Adipocyte (in vitro differentiated cells): ENCODE results near the gene SHC3.

Source experiments
- DNase-seq: peaks from one replicate; pipeline ENCODE4 v3.0.0-alpha.2; 2015; ENCODE audit warnings: low read depth
- H3K27me3 ChIP-seq: replicated peaks from 2 replicates; pipeline ENCODE4 v1.7.0; 2013; ENCODE audit warnings: mild to moderate bottlenecking, low read length, moderate library complexity; ENCODE audit not compliant: control insufficient read depth, insufficient read depth
- H3K36me3 ChIP-seq: 2 replicates; pipeline ENCODE4 v1.7.0; 2013; ENCODE audit warnings: low read length, mild to moderate bottlenecking, moderate library complexity; ENCODE audit not compliant: control insufficient read depth, insufficient read depth, severe bottlenecking
- H3K4me1 ChIP-seq: 2 replicates; pipeline ENCODE4 v1.7.0; 2013; ENCODE audit warnings: mild to moderate bottlenecking, low read length, moderate library complexity; ENCODE audit not compliant: control insufficient read depth, insufficient read depth
- H3K4me3 ChIP-seq: 2 replicates; pipeline ENCODE4 v1.7.0; 2013; ENCODE audit warnings: mild to moderate bottlenecking, low read length, moderate library complexity
- H3K9ac ChIP-seq: 2 replicates; pipeline ENCODE4 v1.7.0; 2013; ENCODE audit warnings: mild to moderate bottlenecking, low read length, moderate library complexity
- H3K9me3 ChIP-seq: 2 replicates; pipeline ENCODE4 v1.7.0; 2013; ENCODE audit warnings: mild to moderate bottlenecking, low read length, moderate library complexity; ENCODE audit not compliant: control insufficient read depth

Gene SHC3

GRCh38 chr9:89051421-89052025 is 127.1 kb downstream of the SHC3 start:
- H3K4me1 ChIP-seq, result peaks cover 8% of the 10 kb centered on the region
- H3K36me3 ChIP-seq, result no peaks in the 10 kb centered on the region
- no peak for DNase-seq
- no peak overlapping the region for H3K4me3 ChIP-seq
- no peaks in the 10 kb centered on the region for H3K9me3 ChIP-seq
- no peak overlapping the region for H3K9ac ChIP-seq
- no peaks in the 10 kb centered on the region for H3K27me3 ChIP-seq

DNA sequence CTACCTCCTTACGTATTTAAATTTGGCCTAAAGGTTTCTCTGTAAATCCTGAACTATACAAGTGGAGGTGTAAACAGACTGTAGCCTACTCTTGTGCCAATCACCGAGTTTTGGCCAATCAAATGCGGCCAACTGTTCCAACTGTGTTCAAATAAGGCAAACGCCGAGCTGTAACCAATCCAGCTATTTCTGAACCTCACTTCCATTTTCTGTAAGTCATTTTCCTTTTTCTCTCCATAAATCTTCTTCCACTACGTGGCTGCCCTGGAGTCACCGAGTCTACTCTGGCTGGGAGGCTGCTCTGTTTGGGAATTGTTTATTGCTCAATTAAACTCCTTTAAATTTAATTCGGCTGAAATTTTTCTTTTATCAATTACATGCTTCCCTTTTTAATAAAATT is 129.0 kb downstream of the SHC3 start:
- H3K9ac ChIP-seq, result no peak overlapping the region
- no peaks in the 10 kb centered on the region for H3K36me3 ChIP-seq
- no peak overlapping the region for H3K4me3 ChIP-seq
- no peaks in the 10 kb centered on the region for H3K9me3 ChIP-seq
- no peaks in the 10 kb centered on the region for H3K27me3 ChIP-seq
- H3K4me1 ChIP-seq, result peaks cover 12% of the 10 kb centered on the region
- no peak for DNase-seq

DNA sequence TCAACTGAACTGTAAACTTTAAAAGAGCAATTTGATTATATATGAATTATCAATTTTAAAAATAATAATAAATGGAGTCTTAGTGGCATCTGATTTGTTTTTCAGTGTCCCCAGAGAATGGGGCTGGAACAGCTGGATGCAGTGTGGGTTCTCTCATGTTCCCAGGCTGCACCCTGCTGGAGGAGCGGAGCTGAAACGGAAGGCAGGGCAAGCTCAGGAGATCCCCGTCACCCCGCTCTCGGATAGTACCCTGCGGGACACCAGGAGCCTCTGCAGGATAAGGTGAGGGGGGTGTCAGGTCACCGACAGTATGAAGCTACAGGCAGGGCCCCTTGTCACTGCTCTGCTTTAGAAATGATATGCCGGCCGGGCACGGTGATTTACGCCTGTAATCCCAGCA is 130.0 kb downstream of the SHC3 start:
- peaks cover 12% of the 10 kb centered on the region for H3K4me1 ChIP-seq
- no peaks in the 10 kb centered on the region for H3K9me3 ChIP-seq
- H3K4me3 ChIP-seq, result no peak overlapping the region
- no peak overlapping the region for H3K9ac ChIP-seq
- H3K36me3 ChIP-seq, result no peaks in the 10 kb centered on the region
- no peaks in the 10 kb centered on the region for H3K27me3 ChIP-seq
- no peak for DNase-seq

DNA sequence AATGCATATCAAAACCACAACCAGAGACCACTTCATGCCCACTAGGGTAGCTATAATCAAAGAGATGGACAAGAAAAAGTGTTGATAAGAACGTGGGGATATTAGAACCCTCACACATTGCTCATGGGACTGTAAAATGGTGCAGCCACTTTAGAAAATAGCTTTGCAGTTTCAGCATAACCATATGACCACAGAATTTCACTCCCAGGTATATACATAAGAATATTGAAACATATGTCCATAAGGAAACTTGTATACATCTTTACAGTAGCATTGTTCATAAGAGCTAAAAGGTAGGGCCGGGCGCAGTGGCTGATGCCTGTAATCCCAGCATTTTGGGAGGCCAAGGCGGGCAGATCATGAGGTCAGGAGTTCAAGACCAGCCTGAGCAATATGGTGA is 131.0 kb downstream of the SHC3 start:
- peaks cover 12% of the 10 kb centered on the region for H3K4me1 ChIP-seq
- no peak overlapping the region for H3K4me3 ChIP-seq
- no peak overlapping the region for H3K9ac ChIP-seq
- H3K27me3 ChIP-seq, result no peaks in the 10 kb centered on the region
- H3K36me3 ChIP-seq, result no peaks in the 10 kb centered on the region
- H3K9me3 ChIP-seq, result no peaks in the 10 kb centered on the region
- DNase-seq, result no peak

DNA sequence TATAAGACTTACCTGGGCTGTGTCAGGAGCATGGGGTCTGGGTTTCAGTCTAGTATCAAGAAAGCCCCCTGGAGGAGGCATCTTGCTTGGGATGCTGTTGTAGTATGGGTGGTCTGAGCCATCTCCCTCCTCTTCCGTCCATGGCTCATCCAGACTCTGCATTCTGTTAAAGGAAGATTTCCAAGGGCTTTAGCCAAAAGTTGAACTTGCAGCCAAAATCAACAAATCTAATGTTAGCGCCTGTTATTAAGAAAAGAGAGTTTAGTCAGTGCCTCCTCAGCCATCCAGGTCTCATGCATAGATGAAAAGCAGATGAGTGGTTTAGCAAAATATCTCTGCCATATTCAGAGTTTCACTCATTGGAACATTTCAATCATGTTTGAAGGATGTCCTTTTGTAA is 131.8 kb downstream of the SHC3 start:
- H3K9ac ChIP-seq, result no peak overlapping the region
- peak overlapping the region; percentile 50 for H3K4me3 ChIP-seq
- no peaks in the 10 kb centered on the region for H3K27me3 ChIP-seq
- peak; percentile 68 for DNase-seq
- H3K9me3 ChIP-seq, result no peaks in the 10 kb centered on the region
- peaks cover 12% of the 10 kb centered on the region for H3K4me1 ChIP-seq
- H3K36me3 ChIP-seq, result no peaks in the 10 kb centered on the region

- no peak for DNase-seq
- H3K9ac ChIP-seq, result no peak overlapping the region
- no peaks in the 10 kb centered on the region for H3K27me3 ChIP-seq
- H3K4me1 ChIP-seq, result peaks cover 12% of the 10 kb centered on the region
- H3K36me3 ChIP-seq, result no peaks in the 10 kb centered on the region
- H3K4me3 ChIP-seq, result no peak overlapping the region
- H3K9me3 ChIP-seq, result no peaks in the 10 kb centered on the region
These were observed 133.7 kb downstream of the SHC3 start for GRCh38 chr9:89044881-89045280.

DNA sequence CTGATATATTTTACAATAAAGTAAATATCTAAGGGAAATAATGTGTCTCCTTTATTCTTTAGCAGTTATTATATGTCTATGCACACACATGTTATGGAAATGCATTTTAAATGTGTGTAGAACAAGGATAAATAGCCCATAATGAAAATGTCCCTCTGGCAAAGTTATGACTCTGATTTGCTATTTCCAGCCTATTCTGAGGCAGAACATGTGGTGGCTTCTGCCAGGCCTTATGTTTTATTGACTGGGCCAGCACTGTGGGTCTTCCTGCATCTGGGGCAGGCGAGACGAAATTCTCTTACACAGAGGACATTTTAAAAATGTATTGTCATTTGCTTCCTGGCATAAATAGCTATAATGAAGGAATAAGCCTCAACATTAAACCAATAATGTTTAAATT is 134.5 kb downstream of the SHC3 start:
- Histone ChIP-seq H3K9ac (no peak overlapping the region), H3K4me3 (no peak overlapping the region), H3K27me3 (no peaks in the 10 kb centered on the region), H3K4me1 (peaks cover 12% of the 10 kb centered on the region), H3K36me3 (no peaks in the 10 kb centered on the region), H3K9me3 (no peaks in the 10 kb centered on the region)
- DNase-seq, result no peak

- Histone ChIP-seq H3K36me3 (no peaks in the 10 kb centered on the region), H3K9me3 (no peaks in the 10 kb centered on the region)
- DNase-seq, result no peak
These were observed 135.6 kb downstream of the SHC3 start for GRCh38 chr9:89042984-89043383.

GRCh38 chr9:89039664-89040063 is 139.0 kb downstream of the SHC3 start:
- H3K27me3 ChIP-seq, result no peaks in the 10 kb centered on the region
- H3K4me1 ChIP-seq, result peaks cover 20% of the 10 kb centered on the region
- no peak overlapping the region for H3K9ac ChIP-seq
- H3K4me3 ChIP-seq, result no peak overlapping the region
- H3K36me3 ChIP-seq, result no peaks in the 10 kb centered on the region
- H3K9me3 ChIP-seq, result no peaks in the 10 kb centered on the region
- no peak for DNase-seq

More at GRCh38 chr9:89042984-89043383, 135.6 kb downstream of the SHC3 start:
- Histone ChIP-seq H3K4me3 (no peak overlapping the region), H3K4me1 (peaks cover 21% of the 10 kb centered on the region), H3K27me3 (no peaks in the 10 kb centered on the region), H3K9ac (no peak overlapping the region)

DNA sequence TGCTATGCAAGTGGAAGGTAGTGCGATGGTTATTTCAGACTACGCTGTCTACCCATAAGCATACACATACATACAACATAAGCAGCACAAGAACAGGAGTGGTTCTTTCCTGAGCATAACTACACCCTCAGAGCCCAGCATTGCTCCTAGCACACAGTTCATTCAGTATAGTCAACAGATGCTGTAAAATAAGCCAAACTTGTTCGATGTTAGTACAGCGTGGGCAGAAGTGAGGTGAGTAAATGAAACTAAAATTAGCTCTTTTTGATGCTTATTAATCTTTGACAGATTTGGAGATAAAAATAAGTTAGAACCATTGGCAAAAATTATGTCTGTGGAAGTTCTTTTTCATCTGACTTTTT is 139.5 kb downstream of the SHC3 start:
- H3K9ac ChIP-seq, result peak overlapping the region; percentile 67
- no peaks in the 10 kb centered on the region for H3K9me3 ChIP-seq
- peaks cover 20% of the 10 kb centered on the region for H3K4me1 ChIP-seq
- no peaks in the 10 kb centered on the region for H3K27me3 ChIP-seq
- no peak for DNase-seq
- H3K36me3 ChIP-seq, result no peaks in the 10 kb centered on the region
- peak overlapping the region; percentile 55 for H3K4me3 ChIP-seq

- DNase-seq, result peak; percentile 86
- Histone ChIP-seq H3K27me3 (no peaks in the 10 kb centered on the region), H3K4me3 (peak overlapping the region; percentile 55), H3K9ac (peak overlapping the region; percentile 67), H3K4me1 (peaks cover 20% of the 10 kb centered on the region), H3K36me3 (no peaks in the 10 kb centered on the region), H3K9me3 (no peaks in the 10 kb centered on the region)
These were observed 140.1 kb downstream of the SHC3 start for GRCh38 chr9:89038382-89039103.

DNA sequence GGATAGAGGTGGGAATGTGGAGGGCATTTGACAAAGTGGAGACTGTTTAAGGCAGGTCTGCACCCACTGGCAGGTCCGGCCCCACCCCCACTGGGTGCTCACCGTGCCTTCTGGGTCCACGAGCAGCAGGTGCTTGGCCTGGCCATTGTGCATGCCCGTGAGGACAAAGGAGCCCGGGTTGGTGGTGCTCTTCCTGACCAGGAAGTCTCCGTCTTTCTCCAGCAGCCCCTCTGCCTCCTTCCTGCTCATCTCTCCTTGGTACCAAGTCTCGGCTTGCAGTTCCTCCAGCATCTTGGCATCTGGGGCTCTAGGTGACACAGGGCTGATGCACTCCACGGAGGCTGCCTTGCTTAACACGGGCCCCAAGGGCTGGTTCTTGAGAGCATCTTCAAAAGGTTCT is 140.7 kb downstream of the SHC3 start:
- H3K4me3 ChIP-seq, result no peak overlapping the region
- H3K4me1 ChIP-seq, result peaks cover 20% of the 10 kb centered on the region
- no peaks in the 10 kb centered on the region for H3K27me3 ChIP-seq
- no peaks in the 10 kb centered on the region for H3K9me3 ChIP-seq
- no peaks in the 10 kb centered on the region for H3K36me3 ChIP-seq
- no peak for DNase-seq
- H3K9ac ChIP-seq, result no peak overlapping the region
